ENCODE data around the gene DLK1. TPM values are rescaled to one million over a fixed set of nuclear protein-coding genes. Genes with fewer than 3 reads are reported as not detected.

DLK1 gene
- total and polyA plus RNA-seq, 10 donors = 0.17 to 0.79 (median 0.38) TPM; not detected in 7

DNA sequence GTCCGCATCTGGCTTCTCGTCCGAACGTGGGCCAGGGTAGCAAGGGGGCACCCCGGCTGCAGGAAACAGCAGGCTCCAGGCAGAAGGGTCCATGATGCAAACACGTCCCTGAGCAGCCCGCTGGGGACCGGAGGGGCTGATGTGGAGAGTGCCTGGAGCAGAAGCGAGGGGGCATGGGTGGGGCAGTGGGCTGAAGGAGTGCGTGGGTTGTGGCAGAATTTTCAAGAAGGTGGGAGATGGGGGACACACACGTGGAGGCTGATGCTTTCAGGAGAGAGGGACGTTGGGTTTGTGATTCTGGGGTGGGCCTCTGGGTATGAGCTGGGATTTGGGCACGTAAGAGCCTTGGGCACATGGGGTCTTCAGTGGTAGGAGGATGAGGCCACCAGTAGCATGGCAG is 45.6 kb upstream of the DLK1 start:
- WGBS, 5 donors = 66 to 84% (median 72%) methylated on average over 13 of the region's 13 CpGs
- intact Hi-C loops (cut with DNase I; ENCODE audit: low total_unique reads) = no loop called here
- Histone ChIP-seq H3K4me1 (peaks cover 14 to 73% (median 59%) of the 10 kb centered on the region in 6 donors), H3K36me3 (no peaks in the 10 kb centered on the region), H3K4me3 (no peak overlapping the region), H3K9me3 (no peaks in the 10 kb centered on the region), H3K27me3 (replicated peaks in 1 of 7) (peaks cover 0 to 22% (median 0%) of the 10 kb centered on the region in 7 donors), H3K27ac (peak overlapping the region; percentile 65 to 86 (median 78))
- no peak for DNase-seq
- TF ChIP-seq CTCF (IDR thresholded peaks at IDR 0.05 in 8 of 11, conservative IDR thresholded peaks at IDR 0.05 in 3 of 11) = no peak
- TF ChIP-seq POLR2A (IDR thresholded peaks at IDR 0.05) = no peak
- no peak for TF ChIP-seq POLR2AphosphoS5 (IDR thresholded peaks at IDR 0.05)

- no peak overlapping the region for H3K27ac ChIP-seq
- DNase-seq = no peak
- peaks cover 0 to 6% (median 0%) of the 10 kb centered on the region in 7 donors for H3K27me3 ChIP-seq (replicated peaks in 1 of 7)
- no peak overlapping the region for H3K4me3 ChIP-seq
- H3K36me3 ChIP-seq = no peaks in the 10 kb centered on the region
- intact Hi-C loops (cut with DNase I; ENCODE audit: low total_unique reads) = no loop called here
- WGBS, 5 donors = 69 to 86% (median 72%) methylated on average over 2 of the region's 2 CpGs
- H3K4me1 ChIP-seq = peaks cover 14 to 57% (median 44%) of the 10 kb centered on the region in 6 donors
- no peak for TF ChIP-seq POLR2A (IDR thresholded peaks at IDR 0.05)
- no peak for TF ChIP-seq POLR2AphosphoS5 (IDR thresholded peaks at IDR 0.05)
- TF ChIP-seq CTCF (IDR thresholded peaks at IDR 0.05 in 8 of 11, conservative IDR thresholded peaks at IDR 0.05 in 3 of 11) = no peak
- no peaks in the 10 kb centered on the region for H3K9me3 ChIP-seq
Observed at GRCh38 chr14:100682749-100683148, 43.9 kb upstream of the DLK1 start.

GRCh38 chr14:100683578-100683977 is 43.1 kb upstream of the DLK1 start:
- H3K27me3 ChIP-seq (replicated peaks in 1 of 7) = no peaks in the 10 kb centered on the region
- H3K9me3 ChIP-seq = no peaks in the 10 kb centered on the region
- H3K36me3 ChIP-seq = no peaks in the 10 kb centered on the region
- 25 to 42% (median 28%) methylated on average over 7 of the region's 7 CpGs for WGBS, 5 donors
- no peak for DNase-seq
- no peak overlapping the region for H3K4me3 ChIP-seq
- H3K27ac ChIP-seq = peak overlapping the region in 1 of 8 donors; percentile 37
- intact Hi-C loops (cut with DNase I; ENCODE audit: low total_unique reads) = no loop called here
- TF ChIP-seq CTCF (IDR thresholded peaks at IDR 0.05 in 8 of 11, conservative IDR thresholded peaks at IDR 0.05 in 3 of 11) (no peak), POLR2A (IDR thresholded peaks at IDR 0.05) (no peak), POLR2AphosphoS5 (IDR thresholded peaks at IDR 0.05) (no peak)
- peaks cover 14 to 56% (median 37%) of the 10 kb centered on the region in 6 donors for H3K4me1 ChIP-seq

DNA sequence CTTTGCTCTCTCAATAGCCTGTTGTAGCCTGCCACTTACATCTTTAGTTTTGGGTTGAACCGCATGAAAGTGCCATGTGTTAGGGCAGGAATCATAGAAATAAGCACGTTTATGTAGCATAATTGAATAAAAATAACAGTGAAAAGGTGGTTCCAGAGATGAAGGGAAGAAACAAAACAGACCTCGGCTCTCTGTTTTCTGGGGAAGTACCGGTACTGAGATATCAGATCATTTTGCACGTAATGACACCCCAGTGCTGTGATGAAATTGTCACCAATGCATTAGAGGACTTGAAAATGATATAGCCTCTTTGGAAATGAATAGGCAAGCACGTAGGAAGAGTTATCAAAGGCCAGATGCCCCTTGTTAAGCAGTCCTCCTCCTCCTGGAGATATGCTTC is 42.5 kb upstream of the DLK1 start:
- Histone ChIP-seq H3K9me3 (no peaks in the 10 kb centered on the region), H3K27ac (no peak overlapping the region), H3K27me3 (replicated peaks in 1 of 7) (no peaks in the 10 kb centered on the region), H3K36me3 (no peaks in the 10 kb centered on the region), H3K4me3 (no peak overlapping the region), H3K4me1 (peaks cover 11 to 56% (median 36%) of the 10 kb centered on the region in 6 donors)
- WGBS, 5 donors = 29 to 72% (median 42%) methylated on average over 6 of the region's 6 CpGs
- no peak for DNase-seq
- intact Hi-C loops (cut with DNase I; ENCODE audit: low total_unique reads) = no loop called here
- no peak for TF ChIP-seq POLR2A (IDR thresholded peaks at IDR 0.05)

GRCh38 chr14:100684961-100685360 is 41.7 kb upstream of the DLK1 start:
- Histone ChIP-seq H3K4me3 (no peak overlapping the region), H3K27me3 (replicated peaks in 1 of 7) (no peaks in the 10 kb centered on the region), H3K27ac (no peak overlapping the region), H3K36me3 (no peaks in the 10 kb centered on the region), H3K9me3 (no peaks in the 10 kb centered on the region), H3K4me1 (peaks cover 9 to 48% (median 29%) of the 10 kb centered on the region in 6 donors)
- DNase-seq = no peak
- 84 to 99% (median 89%) methylated on average over 6 of the region's 6 CpGs for WGBS, 5 donors
- intact Hi-C loops (cut with DNase I; ENCODE audit: low total_unique reads) = no loop called here
- TF ChIP-seq CTCF (IDR thresholded peaks at IDR 0.05 in 8 of 11, conservative IDR thresholded peaks at IDR 0.05 in 3 of 11) (no peak), POLR2A (IDR thresholded peaks at IDR 0.05) (no peak), POLR2AphosphoS5 (IDR thresholded peaks at IDR 0.05) (no peak)

Data from spleen (tissue), 11 donors.